PFSK-1 (cell line): ENCODE data around the gene RXRB.

Experiments used
- POLR2AphosphoS5 ChIP-seq: IDR thresholded peaks from 2 replicates; pipeline ENCODE4 v1.6.1; 2012; ENCODE audit warnings: low read depth, mild to moderate bottlenecking, control low read depth, low read length, moderate library complexity
- SIN3A ChIP-seq: IDR thresholded peaks from 2 replicates; pipeline ENCODE4 v1.6.1; 2012; ENCODE audit warnings: mild to moderate bottlenecking, low read length, moderate library complexity, borderline replicate concordance; ENCODE audit not compliant: insufficient read depth

- TF ChIP-seq POLR2AphosphoS5 (no peak), SIN3A (no peak)
Observed at GRCh38 chr6:33197431-33198048, 2.9 kb downstream of the RXRB start.
